Body of pancreas (tissue), 4 donors: ENCODE results near the gene CIPC.

ENCODE experiments used
- CTCF ChIP-seq, 7 experiments: fragments of 450-650 bp in 4 of 7; fragments of 200-600 bp in 3 of 7; sonication (generic) in 3 of 7; IDR thresholded peaks; one replicate each; pipeline ENCODE4 v1.5.1; 2016 to 2019; ENCODE audit warnings: antibody characterized with exemption in 7 of 7
- POLR2A ChIP-seq, 3 donors: fragments of 450-650 bp; IDR thresholded peaks; one replicate each; pipeline ENCODE4 v1.6.1; 2016; ENCODE audit warnings: antibody characterized with exemption in 3 of 3, mild to moderate bottlenecking in 2 of 3

- TF ChIP-seq CTCF (IDR thresholded peaks at IDR 0.05) (no peak), POLR2A (IDR thresholded peaks at IDR 0.05) (no peak)
Measured at GRCh38 chr14:77113644-77114043, 15.6 kb downstream of the CIPC start.
